Measurements from ENCODE around the gene LYZL2. TPM values are rescaled to one million over a fixed set of nuclear protein-coding genes. Genes with fewer than 3 reads are reported as not detected.
"Not testable (repeated sequence)": the region's sequence is repeated elsewhere in the genome, so short reads cannot be mapped to it uniquely, and the experiment has no call there.

LYZL2 gene
- total and polyA plus RNA-seq, 2 donors: not detected

GRCh38 chr10:30594077-30594476, 35.5 kb downstream of the LYZL2 start:
- no peak for DNase-seq (ENCODE audit: extremely low spot score)
- no peaks in the 10 kb centered on the region for H3K4me1 ChIP-seq (ENCODE audit: insufficient read depth)
- WGBS: 74% methylated on average over 4 of the region's 4 CpGs
- H3K27ac ChIP-seq (ENCODE audit: low read depth): no peak overlapping the region
- no peaks in the 10 kb centered on the region for H3K36me3 ChIP-seq (ENCODE audit: insufficient read depth)
- H3K4me3 ChIP-seq (ENCODE audit: low read depth, low read length): no peak overlapping the region

DNA sequence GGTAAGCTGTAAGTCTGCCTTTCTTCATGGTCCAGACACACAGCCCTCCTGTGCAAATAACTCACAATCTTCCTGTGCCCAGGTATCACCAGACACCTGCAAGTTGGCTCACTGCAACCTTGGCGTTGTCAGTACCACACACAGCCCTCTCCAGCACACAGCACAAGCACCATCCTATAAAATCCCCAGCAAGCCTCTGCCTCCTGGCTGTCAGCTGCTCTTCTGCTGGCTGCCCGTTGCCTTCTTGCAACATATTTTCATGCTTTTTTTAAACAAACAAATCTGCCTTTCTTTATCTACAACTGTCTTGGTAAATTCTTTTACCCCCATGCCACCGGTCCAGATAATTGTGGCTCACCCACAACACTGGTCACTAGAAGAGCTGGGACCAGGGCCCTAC, 36.8 kb downstream of the LYZL2 start:
- not testable (repeated sequence) for H3K4me3 ChIP-seq (ENCODE audit: low read depth, low read length); H3K27ac ChIP-seq (ENCODE audit: low read depth); DNase-seq (ENCODE audit: extremely low spot score); H3K36me3 ChIP-seq (ENCODE audit: insufficient read depth); H3K4me1 ChIP-seq (ENCODE audit: insufficient read depth)
- WGBS: 49% methylated on average over 3 of the region's 3 CpGs

- Histone ChIP-seq H3K36me3 (ENCODE audit: insufficient read depth) (no peaks in the 10 kb centered on the region), H3K4me1 (ENCODE audit: insufficient read depth) (no peaks in the 10 kb centered on the region), H3K27ac (ENCODE audit: low read depth) (no peak overlapping the region), H3K4me3 (ENCODE audit: low read depth, low read length) (no peak overlapping the region)
- WGBS: 3% methylated on average over 5 of the region's 5 CpGs
- no peak for DNase-seq (ENCODE audit: extremely low spot score)
Measured at GRCh38 chr10:30591249-30591670, 38.3 kb downstream of the LYZL2 start.

DNA sequence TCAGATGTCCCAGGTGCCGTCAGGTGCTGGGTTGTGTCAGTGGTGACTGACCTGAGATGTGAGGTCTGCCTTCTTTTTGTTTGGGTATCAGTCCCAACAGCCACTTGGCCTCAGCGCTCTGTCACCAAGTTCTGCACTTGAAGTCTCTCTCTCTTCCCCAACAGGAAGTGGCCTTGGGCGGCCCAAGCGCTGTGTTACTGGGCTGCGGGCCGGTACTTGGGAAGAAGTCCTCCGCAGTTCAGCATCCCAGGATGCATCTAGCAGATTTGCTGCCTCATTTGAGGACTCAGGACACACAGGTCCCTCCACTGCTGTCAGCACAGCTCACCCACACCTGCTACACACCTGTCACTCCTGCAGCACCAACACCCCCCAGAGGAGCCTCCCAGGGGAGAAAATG, 40.1 kb downstream of the LYZL2 start:
- Histone ChIP-seq H3K4me3 (ENCODE audit: low read depth, low read length) (no peak overlapping the region), H3K36me3 (ENCODE audit: insufficient read depth) (no peaks in the 10 kb centered on the region), H3K27ac (ENCODE audit: low read depth) (no peak overlapping the region), H3K4me1 (ENCODE audit: insufficient read depth) (no peaks in the 10 kb centered on the region)
- WGBS: 87% methylated on average over 7 of the region's 7 CpGs
- no peak for DNase-seq (ENCODE audit: extremely low spot score)

DNA sequence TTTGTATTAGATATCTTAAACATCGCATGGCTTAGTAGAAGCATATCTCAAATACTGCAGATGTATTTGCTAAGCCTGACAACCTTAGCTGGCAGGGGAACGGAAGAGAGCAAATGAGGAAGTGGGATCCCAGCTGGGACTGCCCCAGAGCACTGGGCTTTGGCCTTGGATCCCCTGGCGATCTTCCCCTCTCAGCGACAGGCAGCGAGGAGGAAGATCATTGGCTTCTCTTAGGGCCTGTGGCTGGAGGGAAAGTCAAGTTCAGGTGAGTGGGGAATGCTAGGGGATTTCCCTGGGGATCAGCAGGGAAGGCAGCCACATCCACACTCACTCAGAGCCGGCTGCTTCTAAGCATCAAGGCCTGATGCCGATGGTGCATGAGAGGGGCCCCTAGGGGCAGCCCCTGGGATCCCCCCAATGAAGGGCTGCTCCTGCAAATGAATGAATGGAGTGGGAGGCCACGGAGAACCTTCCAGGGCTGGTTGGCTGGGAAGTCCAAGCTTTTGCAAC, 42.0 kb downstream of the LYZL2 start:
- Histone ChIP-seq H3K27ac (ENCODE audit: low read depth) (no peak overlapping the region), H3K36me3 (ENCODE audit: insufficient read depth) (no peaks in the 10 kb centered on the region), H3K4me1 (ENCODE audit: insufficient read depth) (no peaks in the 10 kb centered on the region), H3K4me3 (ENCODE audit: low read depth, low read length) (no peak overlapping the region)
- WGBS: 54% methylated on average over 8 of the region's 8 CpGs
- no peak for DNase-seq (ENCODE audit: extremely low spot score)

DNA sequence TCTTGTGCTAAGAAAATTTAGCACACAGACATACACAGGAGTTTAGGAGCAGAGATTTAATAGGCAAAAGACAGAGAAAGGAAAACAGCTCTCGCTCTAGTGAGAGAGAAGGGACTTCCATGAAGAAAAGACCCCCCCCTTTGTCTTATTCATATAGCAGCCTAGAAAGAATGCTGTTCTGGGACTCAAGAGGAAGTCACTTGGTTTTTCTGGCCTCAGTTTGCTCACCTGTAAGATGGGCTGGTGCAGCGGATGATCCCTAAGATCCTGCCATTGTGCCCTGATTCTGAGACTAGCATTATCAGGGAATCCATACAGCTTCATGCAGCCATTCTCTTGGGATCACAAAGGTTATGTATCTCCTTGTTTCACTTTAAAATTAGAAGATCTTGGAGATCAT, 42.7 kb downstream of the LYZL2 start:
- DNase-seq (ENCODE audit: extremely low spot score): no peak
- H3K27ac ChIP-seq (ENCODE audit: low read depth): no peak overlapping the region
- H3K4me1 ChIP-seq (ENCODE audit: insufficient read depth): no peaks in the 10 kb centered on the region
- no peak overlapping the region for H3K4me3 ChIP-seq (ENCODE audit: low read depth, low read length)
- no peaks in the 10 kb centered on the region for H3K36me3 ChIP-seq (ENCODE audit: insufficient read depth)
- WGBS: 97% methylated on average over 2 of the region's 2 CpGs

- 20% methylated on average over 15 of the region's 15 CpGs for WGBS
- DNase-seq (ENCODE audit: extremely low spot score): peak; percentile 51
- no peak overlapping the region for H3K27ac ChIP-seq (ENCODE audit: low read depth)
- H3K36me3 ChIP-seq (ENCODE audit: insufficient read depth): no peaks in the 10 kb centered on the region
- peak overlapping the region; percentile 20 for H3K4me3 ChIP-seq (ENCODE audit: low read depth, low read length)
- no peaks in the 10 kb centered on the region for H3K4me1 ChIP-seq (ENCODE audit: insufficient read depth)
Measured at GRCh38 chr10:30583778-30584415, 45.7 kb downstream of the LYZL2 start.

DNA sequence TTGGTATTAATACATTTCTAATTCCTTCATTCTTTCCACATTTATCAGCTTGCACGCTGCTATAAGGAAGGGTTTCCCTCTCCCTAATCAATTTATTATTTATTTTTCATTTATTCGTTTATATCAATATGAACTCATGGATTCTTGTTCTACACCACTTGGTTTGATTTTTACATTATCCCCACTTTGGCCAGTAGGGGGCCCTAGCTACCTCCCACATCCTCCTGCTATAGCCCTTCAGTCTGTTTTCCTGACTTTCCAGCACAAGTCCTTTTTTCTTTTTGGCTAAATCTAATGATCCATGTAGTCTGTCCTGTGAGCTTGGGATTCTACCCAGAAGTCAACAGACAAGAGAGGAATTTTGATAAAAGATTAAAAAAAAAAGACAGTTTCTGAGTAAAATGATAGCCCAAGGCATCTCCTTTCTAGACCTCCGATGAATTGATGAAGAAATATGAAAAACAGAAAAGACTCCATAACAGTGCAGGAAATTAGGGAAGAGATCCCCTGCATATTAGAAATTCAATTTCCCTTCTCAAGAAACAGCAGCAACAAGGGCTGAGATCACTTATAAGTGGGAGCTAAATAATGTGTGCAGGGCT, 47.7 kb downstream of the LYZL2 start:
- H3K27ac ChIP-seq (ENCODE audit: low read depth): no peak overlapping the region
- H3K4me1 ChIP-seq (ENCODE audit: insufficient read depth): no peaks in the 10 kb centered on the region
- 47% methylated on average over 3 of the region's 3 CpGs for WGBS
- DNase-seq (ENCODE audit: extremely low spot score): no peak
- H3K36me3 ChIP-seq (ENCODE audit: insufficient read depth): peaks cover 1% of the 10 kb centered on the region
- no peak overlapping the region for H3K4me3 ChIP-seq (ENCODE audit: low read depth, low read length)

- 96% methylated on average over 5 of the region's 5 CpGs for WGBS
- Histone ChIP-seq H3K4me1 (ENCODE audit: insufficient read depth) (no peaks in the 10 kb centered on the region), H3K36me3 (ENCODE audit: insufficient read depth) (peaks cover 1% of the 10 kb centered on the region), H3K4me3 (ENCODE audit: low read depth, low read length) (no peak overlapping the region), H3K27ac (ENCODE audit: low read depth) (no peak overlapping the region)
- DNase-seq (ENCODE audit: extremely low spot score): no peak
Measured at GRCh38 chr10:30580676-30581075, 48.9 kb downstream of the LYZL2 start.

DNA sequence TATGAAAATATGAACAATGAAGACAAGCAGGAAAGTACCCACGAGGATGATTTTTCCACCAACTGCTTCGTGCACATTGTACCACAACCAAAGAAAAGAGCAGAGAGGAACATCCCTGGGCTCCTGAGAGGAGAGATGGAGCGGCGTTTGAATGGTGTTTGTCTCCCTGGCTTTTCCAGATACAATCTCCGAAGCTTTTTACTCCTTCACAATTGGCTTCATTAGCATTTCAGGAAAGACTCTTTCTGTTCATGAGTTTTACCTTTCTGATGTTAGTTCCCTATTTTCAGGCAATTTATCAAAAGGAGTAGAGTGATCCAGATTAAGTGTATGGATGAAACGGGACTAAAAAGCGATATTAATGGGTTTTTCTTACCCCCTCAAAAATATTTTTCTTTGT, 49.3 kb downstream of the LYZL2 start:
- peaks cover 1% of the 10 kb centered on the region for H3K36me3 ChIP-seq (ENCODE audit: insufficient read depth)
- WGBS: 94% methylated on average over 7 of the region's 7 CpGs
- DNase-seq (ENCODE audit: extremely low spot score): no peak

GRCh38 chr10:30579574-30579973, 50.0 kb downstream of the LYZL2 start:
- DNase-seq (ENCODE audit: extremely low spot score): no peak
- Histone ChIP-seq H3K36me3 (ENCODE audit: insufficient read depth) (peaks cover 1% of the 10 kb centered on the region), H3K4me3 (ENCODE audit: low read depth, low read length) (no peak overlapping the region), H3K4me1 (ENCODE audit: insufficient read depth) (no peaks in the 10 kb centered on the region), H3K27ac (ENCODE audit: low read depth) (no peak overlapping the region)
- 58% methylated on average over 3 of the region's 3 CpGs for WGBS

More for the DNA sequence above, 49.3 kb downstream of the LYZL2 start:
- no peaks in the 10 kb centered on the region for H3K4me1 ChIP-seq (ENCODE audit: insufficient read depth)
- H3K4me3 ChIP-seq (ENCODE audit: low read depth, low read length): no peak overlapping the region
- no peak overlapping the region for H3K27ac ChIP-seq (ENCODE audit: low read depth)

GRCh38 chr10:30577048-30577447, 52.5 kb downstream of the LYZL2 start:
- no peak for DNase-seq (ENCODE audit: extremely low spot score)
- Histone ChIP-seq H3K4me3 (ENCODE audit: low read depth, low read length) (no peak overlapping the region), H3K4me1 (ENCODE audit: insufficient read depth) (no peaks in the 10 kb centered on the region)

GRCh38 chr10:30576641-30577040, 52.9 kb downstream of the LYZL2 start:
- no peak overlapping the region for H3K4me3 ChIP-seq (ENCODE audit: low read depth, low read length)
- H3K36me3 ChIP-seq (ENCODE audit: insufficient read depth): peaks cover 1% of the 10 kb centered on the region
- 73% methylated on average over 6 of the region's 6 CpGs for WGBS
- no peaks in the 10 kb centered on the region for H3K4me1 ChIP-seq (ENCODE audit: insufficient read depth)
- DNase-seq (ENCODE audit: extremely low spot score): no peak
- no peak overlapping the region for H3K27ac ChIP-seq (ENCODE audit: low read depth)

More at GRCh38 chr10:30577048-30577447, 52.5 kb downstream of the LYZL2 start:
- Histone ChIP-seq H3K27ac (ENCODE audit: low read depth) (no peak overlapping the region), H3K36me3 (ENCODE audit: insufficient read depth) (peaks cover 1% of the 10 kb centered on the region)

DNA sequence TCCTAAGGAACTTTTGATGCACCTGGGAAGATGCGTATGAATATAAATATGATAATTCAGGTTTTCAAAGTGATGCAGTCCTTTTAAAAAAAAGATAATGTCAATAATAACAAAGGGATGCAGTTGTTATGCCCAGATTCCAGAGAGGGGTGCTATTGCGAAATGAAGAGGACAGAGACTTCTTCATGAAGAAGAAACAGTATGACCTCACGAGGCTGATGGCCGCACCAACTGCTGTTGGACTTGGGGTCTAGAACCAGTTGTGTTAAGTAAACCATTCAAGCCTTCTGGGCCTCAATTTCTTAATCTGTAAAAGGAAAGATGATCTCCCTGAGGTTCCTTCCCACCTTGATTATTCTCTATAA, 55.1 kb downstream of the LYZL2 start:
- no peak overlapping the region for H3K4me3 ChIP-seq (ENCODE audit: low read depth, low read length)
- peaks cover 1% of the 10 kb centered on the region for H3K36me3 ChIP-seq (ENCODE audit: insufficient read depth)
- 94% methylated on average over 4 of the region's 4 CpGs for WGBS
- H3K4me1 ChIP-seq (ENCODE audit: insufficient read depth): no peaks in the 10 kb centered on the region
- H3K27ac ChIP-seq (ENCODE audit: low read depth): no peak overlapping the region
- no peak for DNase-seq (ENCODE audit: extremely low spot score)
